WTC11 (cell line): ENCODE measurements around the gene FMC1.

Experiments used
- ATF1 ChIP-seq: sonication (generic); formaldehyde crosslinking; IDR thresholded peaks from 2 replicates; pipeline ENCODE4 v1.8.1; 2023; ENCODE audit warnings: mild to moderate bottlenecking, moderate library complexity, missing genetic modification reagents
- CREB1 ChIP-seq: sonication (generic); formaldehyde crosslinking; IDR thresholded peaks from 2 replicates; pipeline ENCODE4 v1.8.0; 2023; ENCODE audit warnings: mild to moderate bottlenecking, missing genetic modification reagents
- CTCF ChIP-seq: fragments of 200-600 bp; IDR thresholded peaks from 2 replicates; pipeline ENCODE4 v1.8.0; 2022; ENCODE audit warnings: antibody characterized with exemption
- MAX ChIP-seq: sonication (generic); formaldehyde crosslinking; IDR thresholded peaks from 2 replicates; pipeline ENCODE4 v1.8.0; 2022; ENCODE audit warnings: mild to moderate bottlenecking, missing genetic modification reagents
- NR2C2 ChIP-seq: sonication (generic); formaldehyde crosslinking; IDR thresholded peaks from 2 replicates; pipeline ENCODE4 v1.8.0; 2022; ENCODE audit warnings: mild to moderate bottlenecking, missing genetic modification reagents
- SMAD3 ChIP-seq: sonication (generic); formaldehyde crosslinking; IDR thresholded peaks from 2 replicates; pipeline ENCODE4 v1.8.0; 2022; ENCODE audit warnings: missing genetic modification reagents, mild to moderate bottlenecking, borderline replicate concordance
- ZNF317 ChIP-seq: sonication (generic); formaldehyde crosslinking; IDR thresholded peaks from 2 replicates; pipeline ENCODE4 v1.8.1; 2023; ENCODE audit warnings: low read depth, mild to moderate bottlenecking, moderate library complexity, missing genetic modification reagents, borderline replicate concordance
- ZNF512 ChIP-seq: sonication (generic); formaldehyde crosslinking; IDR thresholded peaks from 2 replicates; pipeline ENCODE4 v1.8.1; 2022; ENCODE audit warnings: missing genetic modification reagents, borderline replicate concordance

- TF ChIP-seq CTCF = no peak
- TF ChIP-seq NR2C2 (CRISPR knock-in tag) = no peak
- no peak for TF ChIP-seq MAX (CRISPR knock-in tag)
- no peak for TF ChIP-seq ZNF512 (CRISPR knock-in tag)
- TF ChIP-seq CREB1 (CRISPR knock-in tag) = no peak
- no peak for TF ChIP-seq SMAD3 (CRISPR knock-in tag)
- no peak for TF ChIP-seq ZNF317 (CRISPR knock-in tag)
- TF ChIP-seq ATF1 = no peak
Observed at GRCh38 chr7:139366400-139366799, 25.3 kb downstream of the FMC1 start.
